ENCODE results near the gene FAM216B.
"Not testable (repeated sequence)": the region's sequence is repeated elsewhere in the genome, so short reads cannot be mapped to it uniquely, and the experiment has no call there.

The FAM216B gene

DNA sequence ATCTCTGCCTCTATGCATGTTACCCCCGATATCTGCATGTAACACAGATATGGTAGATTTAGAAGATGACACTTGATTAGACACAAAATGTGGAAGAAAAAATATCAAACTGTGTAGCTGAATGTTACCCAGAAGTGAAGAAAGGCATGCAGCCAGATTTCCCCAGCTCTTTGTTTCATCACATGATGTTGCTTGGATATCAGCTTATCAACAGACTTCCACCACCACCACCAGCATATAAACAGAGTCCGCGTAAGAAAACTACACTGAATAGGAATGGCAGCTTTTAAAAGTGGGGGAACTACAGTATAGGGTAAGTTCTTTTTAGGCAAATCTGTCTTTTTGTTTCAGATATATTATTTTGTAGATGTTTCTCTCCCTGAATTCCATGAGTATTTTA lies at the start of gene FAM216B:
Gene FAM216B, plus strand, starts transcription at position 233 of the 400 bp plus-strand sequence. CDS start 2,484 bp downstream, outside the sequence.
- DNase-seq: no peak

DNA sequence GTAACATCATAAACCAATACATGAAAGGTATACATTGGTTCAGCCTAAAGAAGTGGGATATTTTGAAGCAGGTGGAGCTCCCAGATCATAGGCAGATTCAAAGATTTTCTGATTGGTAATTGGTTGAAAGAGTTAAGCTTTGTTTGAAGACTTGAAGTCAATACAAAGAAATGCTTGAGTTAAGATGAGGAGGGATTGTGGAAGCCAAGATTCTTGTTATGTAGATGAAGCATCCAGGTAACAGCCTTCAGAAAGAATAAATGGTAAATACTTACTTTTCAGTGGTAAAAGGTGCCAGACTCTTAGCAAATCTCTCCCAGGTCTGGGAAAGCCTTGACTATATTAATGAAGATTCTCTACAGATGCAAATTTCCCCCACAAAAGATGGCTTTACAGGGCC lies 49.3 kb upstream of the FAM216B start:
- no peak for DNase-seq

DNA sequence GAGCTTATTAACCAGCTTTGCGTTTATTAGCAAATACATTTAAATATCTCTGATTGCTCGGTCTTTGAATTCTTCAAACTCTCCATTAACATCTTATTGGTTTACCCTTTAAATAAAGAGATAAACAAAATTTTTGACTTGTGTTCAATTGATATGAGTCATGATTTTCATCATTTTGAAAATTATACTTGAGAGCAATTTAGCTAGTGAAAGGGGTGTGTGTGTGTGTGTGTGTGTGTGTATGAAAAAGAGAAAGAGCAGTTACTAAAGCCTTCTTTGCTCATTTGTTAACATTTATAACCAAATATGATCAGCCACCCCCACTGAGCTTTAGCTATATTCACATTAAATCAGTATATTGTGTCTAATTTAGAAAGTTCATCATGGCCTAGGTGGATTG lies 48.3 kb upstream of the FAM216B start:
- no peak for DNase-seq

DNA sequence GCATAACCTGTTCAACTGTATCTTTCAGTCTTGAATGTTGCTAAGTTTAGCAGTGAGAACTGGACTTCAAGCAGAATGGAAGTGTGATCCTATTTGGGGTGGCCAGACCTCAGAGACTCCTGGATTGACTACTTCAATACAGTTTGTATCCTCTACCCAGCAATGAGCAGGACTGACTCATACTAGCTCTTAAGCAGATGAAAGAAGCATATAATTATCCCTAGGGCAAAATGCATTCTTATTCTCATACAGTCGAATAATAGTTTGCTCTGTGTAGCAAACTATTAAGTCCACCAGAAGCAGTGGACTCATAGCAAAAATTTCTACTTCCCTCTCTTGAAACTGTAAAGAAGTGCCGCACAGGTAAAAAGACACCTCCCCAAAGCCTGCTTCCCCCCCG lies 46.4 kb upstream of the FAM216B start:
- no peak for DNase-seq

DNA sequence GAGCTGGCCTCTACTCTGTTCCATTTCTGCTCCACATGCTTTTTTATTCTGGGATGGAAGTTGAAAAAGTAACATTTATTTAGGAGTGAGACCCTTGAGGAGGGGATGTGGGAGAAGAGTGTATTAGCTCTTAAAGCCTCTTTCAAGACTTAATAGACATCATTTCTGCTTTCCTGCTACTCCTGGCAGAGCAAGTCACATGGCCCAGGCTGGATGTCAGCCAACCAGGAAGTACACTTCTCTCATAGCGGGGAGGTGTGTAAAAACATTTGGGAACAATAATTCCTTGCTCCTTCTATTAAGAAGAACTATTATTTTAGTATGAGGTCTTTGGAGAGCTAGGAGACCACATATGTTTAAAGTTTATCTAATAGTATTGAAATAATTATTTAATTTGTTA lies 40.6 kb upstream of the FAM216B start:
- peak; percentile 61 for DNase-seq

DNA sequence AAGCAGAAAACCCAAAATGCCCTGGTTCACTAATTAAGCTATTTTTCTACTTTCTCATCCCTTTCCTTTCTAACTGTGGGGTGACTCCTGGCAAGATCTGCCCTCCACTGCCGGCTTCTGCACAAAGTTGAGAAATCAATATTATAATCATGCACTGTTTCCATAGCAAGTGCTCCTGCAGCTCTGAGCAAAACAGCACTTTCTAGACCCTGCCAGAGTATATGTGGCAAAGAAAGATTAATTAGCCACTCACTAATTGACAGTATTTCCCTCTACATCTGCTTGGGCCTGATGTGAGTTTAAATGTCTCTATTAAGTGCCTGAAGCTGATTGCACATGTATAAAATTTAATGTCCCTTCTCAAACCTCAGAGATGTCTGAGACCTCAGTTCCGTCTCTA lies 39.5 kb upstream of the FAM216B start:
- DNase-seq: no peak

DNA sequence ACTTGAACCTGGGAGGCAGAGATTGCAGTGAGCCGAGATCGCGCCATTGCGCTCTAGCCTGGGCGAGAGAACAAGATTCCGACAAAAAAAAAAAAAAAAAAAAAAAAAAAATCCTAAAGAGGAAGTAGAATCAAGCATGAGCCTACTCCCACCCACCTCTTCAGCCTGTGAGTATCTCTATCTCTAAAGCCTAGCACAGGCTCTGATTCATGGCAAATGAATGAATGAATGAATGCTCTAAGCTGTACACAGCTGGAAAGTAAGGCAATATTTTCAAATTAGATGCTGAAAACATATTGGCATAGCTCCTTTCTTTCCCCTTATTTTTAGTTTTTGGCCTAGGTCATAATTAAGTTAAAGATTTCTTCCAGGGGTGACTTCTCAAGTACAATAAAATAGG lies 35.7 kb upstream of the FAM216B start:
- DNase-seq: peak; percentile 53

DNA sequence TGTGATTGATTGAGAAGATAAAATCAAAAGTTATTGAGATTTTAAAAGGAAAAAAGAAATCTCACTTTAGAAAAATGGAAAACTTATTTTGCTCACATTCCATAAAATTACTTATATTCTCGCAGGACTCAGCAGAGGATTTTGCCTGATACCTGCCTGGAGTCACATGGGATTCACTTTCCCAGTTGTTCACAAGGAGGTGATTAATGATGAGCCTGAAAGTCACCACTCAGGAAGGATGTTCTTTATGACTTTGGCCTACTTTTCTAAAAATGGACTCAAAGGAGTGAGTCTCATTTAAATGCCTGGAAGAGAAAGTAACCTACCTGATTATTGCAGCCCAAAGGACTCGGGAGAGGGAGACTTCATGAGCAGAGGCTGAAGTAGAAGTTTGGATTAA lies 34.5 kb upstream of the FAM216B start:
- DNase-seq: no peak

DNA sequence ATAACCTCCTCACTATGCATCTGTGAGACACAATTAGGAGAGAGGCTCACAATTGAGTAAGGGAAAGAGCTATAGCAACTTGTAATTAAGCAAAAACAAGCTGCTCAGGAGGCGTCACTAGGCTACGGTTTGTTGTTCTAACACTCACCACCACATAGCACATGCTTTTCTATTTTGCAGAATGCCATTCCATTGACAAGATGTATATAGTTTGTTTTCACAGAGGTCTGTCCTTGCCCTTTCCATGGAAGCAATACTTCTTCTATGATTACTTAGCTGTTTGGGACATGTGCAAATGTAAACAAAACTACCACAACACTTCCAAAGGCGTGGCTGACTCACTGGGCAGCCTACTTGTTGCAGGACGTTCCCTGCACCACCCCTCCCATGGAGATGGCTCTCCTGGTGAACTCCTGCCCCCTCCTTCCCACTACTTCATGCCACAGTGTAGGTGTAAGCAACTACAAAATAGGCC lies 33.9 kb upstream of the FAM216B start:
- no peak for DNase-seq

DNA sequence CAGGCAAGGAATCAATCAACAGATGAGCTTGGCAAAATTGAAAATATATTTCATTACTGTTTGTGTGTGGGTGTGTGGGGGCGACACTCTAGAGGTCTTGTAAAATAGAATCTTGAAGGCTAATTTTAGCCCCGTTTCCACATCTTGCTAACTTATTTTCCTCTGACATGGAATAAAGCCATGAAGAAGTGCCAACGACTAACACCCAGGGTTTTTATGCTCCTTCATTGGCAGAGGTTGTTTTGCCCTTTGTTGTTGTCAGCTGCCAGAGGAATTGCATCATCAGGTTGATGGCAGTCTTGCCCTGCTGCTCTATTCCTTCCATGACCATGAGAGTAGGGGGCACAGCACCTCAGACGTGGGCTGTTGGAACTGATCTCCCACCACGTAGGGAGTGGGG lies 30.6 kb upstream of the FAM216B start:
- no peak for DNase-seq

DNA sequence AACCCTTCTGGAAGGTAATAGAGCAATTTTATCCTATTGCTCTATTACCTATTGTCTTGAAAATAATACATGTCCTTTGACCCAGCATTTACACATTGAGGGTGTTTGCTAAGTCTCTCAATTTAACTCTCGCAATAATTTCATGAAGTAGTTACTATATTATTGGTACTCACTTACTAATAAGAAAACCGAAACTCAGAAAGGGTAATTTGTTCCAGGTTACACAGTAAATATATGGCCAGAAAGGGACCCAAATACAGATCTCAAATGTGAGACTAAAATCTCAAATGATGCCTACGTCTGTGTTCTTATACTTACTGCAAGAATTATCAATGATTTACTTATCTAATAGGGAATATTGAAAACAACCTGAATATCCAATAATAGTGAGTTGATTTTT lies 29.7 kb upstream of the FAM216B start:
- no peak for DNase-seq

DNA sequence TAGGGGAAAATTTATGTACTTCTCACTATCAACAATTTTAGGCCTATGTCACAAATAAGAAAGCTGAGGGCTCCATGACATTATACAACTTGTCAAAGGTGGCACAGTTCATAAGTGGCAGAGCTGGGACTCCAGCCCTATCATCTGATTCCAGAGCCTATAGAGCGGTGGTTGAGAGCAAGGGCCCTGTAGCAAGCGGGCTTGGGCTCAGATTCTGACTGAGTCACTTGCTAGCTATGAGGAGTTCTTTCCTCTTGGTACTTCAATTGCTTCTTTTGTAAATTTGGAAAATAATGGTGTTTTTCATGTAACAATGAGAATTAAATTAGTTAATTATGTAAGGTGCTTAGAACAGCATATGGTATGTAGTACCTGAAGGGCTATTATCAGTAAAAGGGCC lies 28.7 kb upstream of the FAM216B start:
- no peak for DNase-seq

DNA sequence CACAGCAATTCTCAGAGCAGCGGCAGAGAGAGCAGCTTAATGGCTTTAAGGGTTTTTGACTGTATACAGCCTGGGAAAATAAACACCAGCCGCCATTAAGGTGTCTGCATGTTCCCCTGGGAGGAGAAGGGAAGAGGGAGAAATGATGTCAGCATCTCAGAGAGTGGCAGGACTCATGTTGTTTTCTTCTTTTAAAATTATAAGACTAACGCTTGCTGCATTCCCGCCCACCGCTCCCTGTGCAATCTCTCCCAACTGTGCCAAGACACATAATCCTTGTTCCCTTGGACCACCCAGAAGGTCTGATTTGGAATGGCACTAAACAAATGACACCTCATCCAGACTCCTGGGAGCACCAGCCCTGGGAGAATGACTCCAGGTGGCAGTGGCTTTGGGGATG lies 27.7 kb upstream of the FAM216B start:
- DNase-seq: no peak

DNA sequence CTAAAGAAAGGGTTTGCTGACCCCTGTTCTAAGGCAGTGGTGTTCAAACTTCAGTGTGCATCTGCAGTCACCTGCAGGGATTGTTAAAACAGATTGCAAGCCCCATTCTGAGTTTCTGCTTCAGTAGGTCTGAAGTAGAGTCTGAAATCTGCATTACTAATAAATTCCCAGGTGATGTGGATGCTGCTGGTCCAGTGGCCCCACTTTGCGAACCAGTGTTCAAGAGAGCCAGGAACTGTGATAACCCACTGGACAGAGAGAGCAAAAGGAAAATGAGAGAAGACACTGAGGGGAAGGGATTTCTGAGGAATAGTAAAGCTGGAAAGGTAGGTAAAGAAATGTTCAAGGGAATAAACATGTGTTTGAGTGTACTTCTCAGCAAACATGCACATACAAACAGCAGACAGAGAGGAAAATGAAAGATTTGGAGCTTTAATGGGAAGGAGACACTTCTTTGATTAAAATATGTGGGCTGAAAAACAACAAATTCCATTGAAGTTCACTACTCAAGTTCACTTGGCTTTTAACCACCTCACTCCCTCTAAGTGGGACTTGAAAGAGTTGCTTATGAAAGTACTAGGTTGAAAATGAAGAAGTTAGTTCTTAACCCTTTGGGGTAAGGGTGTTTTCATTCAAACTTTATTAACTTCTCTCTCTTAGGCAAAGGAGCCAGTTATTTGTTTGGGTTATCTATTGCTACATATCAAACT lies 26.4 kb upstream of the FAM216B start:
- DNase-seq: no peak

DNA sequence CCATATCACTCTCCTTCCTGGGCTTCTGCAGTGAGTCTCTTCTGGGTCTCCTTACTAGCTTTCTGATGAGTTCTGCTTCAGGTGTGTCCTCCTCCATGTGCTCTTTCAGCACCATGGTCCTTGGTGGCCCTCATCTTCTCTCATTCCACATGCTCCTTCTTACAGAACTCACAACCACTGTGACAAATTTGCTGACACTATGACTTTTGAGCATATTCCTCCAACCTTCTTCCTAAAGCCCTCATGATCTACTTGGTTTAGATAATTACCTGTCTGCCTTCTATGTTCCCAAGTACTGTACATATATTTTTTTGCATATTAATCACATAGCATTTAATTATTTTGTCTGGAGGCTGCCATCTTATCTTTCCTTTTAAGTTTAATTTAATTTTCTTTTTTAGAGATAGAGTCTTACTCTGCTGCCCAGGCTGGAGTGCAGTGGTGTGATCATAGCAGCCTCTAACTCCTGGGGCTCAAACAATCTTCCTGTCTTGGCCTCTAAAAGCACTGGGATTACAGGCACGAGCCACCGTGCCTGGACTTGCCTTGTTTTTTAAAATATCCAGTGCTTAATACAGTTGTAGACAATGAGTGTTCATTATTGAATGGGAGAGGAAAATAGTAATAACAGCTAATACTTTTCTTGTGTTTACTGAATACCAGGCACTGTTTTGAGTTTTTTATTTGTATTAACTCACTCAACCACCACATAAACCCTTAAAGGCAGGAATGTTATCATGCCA lies 23.5 kb upstream of the FAM216B start:
- no peak for DNase-seq

DNA sequence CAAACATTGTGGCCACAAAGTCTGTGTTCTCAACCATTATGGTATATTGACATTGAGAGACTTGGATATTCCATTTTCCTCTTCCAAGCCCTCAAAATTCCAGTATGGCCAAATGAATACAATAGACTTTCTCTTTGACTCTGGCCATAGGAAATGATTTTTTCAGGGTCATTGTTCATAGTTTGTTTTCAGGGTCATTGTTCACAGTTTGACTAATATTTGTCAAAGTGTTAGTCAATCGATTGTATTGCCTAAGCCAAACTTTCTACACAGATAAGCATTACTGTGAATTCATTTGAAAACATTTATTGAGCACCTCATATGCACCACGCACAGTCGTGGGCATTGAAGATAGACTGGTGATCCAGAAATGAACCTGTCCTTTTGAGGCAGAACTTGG lies 22.9 kb upstream of the FAM216B start:
- no peak for DNase-seq

DNA sequence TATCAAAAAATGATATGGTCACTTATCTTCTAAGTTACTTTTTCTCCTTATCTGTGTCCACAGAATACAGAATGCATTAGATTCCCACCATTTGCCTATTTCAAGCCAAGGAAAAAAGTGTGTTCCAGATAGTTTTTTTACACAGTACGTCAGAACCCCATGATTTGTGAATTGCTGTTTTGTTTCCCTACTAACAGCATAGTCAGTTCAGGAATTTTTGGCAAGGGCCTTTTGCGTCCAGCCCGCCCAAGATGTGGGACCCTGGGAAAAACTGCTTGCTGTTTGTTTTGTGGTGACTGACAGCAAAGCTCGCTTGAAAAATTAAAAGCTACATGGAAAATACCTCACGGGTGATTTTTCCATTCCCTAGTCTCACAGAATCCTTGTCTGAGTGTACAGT lies 20.4 kb upstream of the FAM216B start:
- DNase-seq: no peak

DNA sequence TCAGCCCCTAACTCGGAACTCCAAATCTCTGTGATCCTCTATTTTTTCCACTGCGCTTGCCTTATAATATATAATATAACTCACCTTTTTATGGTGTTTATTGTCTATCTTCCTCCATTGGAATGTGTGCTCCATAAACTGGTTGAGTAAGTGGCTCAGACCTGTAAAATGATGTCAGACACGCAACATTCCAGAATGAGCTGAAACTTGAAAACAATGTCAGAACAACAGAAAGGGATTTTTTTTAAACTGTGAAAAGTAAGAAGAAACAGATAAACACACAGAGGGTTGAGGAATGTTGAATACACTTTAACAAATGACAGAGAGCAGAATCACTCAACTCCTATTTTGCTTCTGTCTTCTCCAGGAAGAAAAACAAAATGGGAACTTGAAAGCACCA lies 19.1 kb upstream of the FAM216B start:
- no peak for DNase-seq

DNA sequence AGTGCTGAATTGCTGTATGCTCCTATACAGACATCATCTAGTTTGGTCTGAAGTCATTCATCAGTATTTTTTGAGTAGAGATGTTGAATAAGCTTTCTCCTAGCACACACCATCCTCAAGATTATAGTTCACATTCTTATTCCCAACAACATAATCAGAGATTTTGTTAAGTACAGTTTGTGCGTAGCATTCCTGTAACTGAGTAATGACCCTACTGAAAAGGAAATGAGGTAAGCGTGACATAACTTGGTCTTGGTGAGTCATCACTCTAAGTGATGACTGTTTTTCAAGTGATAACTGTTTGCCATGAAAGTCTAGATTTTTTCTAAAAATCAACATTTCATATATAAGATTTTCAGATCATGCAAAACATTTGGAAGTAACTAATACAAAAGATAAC lies 18.5 kb upstream of the FAM216B start:
- peak; percentile 21 for DNase-seq

DNA sequence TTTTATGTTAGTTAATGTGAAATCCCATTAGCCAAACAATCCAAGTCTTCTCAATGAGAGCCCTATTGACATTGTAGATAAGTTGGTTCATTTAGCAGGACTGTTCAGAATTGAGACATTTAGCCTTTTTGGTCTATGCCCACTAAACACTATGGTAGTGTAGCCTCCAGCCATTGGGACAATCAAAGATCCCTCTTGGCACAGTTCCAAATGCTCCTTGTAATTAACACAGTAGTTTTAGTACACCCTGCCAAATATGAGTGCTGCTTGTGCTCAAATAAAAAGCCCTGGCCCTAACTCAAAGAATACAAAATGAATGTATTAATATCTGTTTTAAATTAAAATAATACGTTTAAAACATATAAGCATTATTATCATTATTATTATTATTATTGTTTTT lies 15.4 kb upstream of the FAM216B start:
- no peak for DNase-seq

DNA sequence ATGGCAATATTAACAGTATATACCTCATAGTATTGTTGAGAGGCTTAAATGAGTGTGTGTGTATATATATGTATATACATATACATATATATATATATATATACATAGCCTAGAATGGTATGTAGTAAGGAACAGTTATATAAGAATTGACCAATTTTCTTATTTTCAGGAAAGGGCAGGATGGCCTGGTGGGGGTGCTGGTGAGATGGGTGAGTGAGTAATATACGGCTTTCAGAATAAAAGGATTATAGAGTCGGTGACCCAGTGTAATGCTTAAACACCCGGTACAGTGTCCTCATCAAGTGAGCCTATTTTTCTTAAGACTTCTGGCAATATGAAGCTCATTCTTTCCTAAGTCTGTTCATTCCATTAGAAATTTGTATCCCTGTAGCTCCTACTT lies 11.7 kb upstream of the FAM216B start:
- no peak for DNase-seq

DNA sequence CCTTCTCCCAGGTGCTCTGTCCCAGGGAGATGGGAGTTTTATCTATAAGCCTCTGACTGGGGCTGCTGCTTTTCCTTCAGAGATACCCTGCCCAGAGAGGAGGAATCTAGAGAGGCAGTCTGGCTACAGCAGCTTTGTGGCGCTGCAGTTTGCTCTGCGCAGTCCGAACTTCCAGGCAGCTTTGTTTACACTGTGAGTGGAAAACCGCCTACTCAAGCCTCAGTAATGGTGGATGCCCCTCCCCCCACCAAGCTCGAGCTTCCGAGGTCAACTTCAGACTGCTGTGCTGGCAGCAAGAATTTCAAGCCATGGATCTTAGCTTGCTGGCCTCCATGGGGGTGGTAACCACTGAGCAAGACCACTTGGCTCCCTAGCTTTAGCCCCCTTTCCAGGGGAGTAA lies 4.8 kb upstream of the FAM216B start:
- DNase-seq: not testable (repeated sequence)

DNA sequence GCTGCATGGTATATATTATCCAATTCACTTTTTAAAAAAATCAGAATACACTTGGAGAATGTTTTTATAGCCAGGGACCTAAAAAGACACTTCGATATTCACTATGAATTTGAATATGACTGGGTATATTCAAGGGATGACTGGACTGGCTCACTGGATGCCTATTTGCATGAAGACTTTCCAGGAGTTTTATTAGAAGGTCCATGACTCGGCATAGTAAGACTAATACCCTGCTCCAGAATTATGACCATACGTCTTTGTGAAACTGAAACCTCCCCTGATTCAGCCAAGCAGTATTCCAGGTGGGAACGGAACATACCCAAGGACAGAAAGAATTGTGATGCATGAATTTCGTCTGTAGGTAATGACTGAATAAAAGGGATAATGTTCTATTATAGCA lies 3.9 kb upstream of the FAM216B start:
- no peak for DNase-seq

DNA sequence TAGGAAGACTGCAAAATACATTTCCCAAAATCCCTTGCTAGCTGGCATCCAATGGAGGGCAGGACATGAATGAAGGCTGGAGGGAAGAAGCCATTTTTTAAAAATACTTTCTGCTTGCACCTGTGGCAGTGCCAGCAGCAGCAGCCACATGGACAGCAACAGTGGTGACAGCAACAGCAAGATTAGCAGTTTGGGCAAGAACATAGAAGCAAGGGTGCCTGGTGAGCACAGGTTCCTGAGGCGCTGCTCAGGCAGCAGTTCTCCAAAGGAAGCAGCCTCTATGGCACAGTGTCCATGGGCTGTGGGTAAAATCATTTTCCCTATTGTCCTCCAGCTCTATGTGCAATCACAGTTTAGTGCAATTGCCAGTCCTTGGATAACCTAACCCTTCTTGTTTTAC lies 1.3 kb upstream of the FAM216B start:
- no peak for DNase-seq

DNA sequence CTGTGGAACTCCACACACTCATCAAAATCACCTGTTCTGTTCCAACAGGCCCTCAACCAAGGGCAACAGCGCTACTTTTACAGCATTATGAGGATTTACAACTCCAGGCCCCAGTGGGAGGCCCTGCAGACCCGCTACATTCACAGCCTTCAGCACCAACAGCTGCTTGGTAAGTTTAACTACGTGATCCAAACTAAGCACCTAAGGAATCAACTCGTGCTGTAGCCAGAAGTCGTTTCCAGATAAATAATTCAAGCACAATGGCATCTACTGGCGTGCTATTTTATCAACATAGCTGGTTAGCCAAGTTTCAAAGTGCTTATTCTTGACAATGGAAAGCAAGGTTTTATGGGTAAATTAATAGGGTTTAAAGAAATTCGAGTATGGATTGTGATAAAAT lies 5.3 kb downstream of the FAM216B start:
- no peak for DNase-seq

All from inflammatory macrophage treated with lipopolysaccharide for 4 hours (primary cell).